Measurements from ENCODE around the gene LRRC73.
"Not testable (repeated sequence)": the region's sequence is repeated elsewhere in the genome, so short reads cannot be mapped to it uniquely, and the experiment has no call there.

The LRRC73 gene

DNA sequence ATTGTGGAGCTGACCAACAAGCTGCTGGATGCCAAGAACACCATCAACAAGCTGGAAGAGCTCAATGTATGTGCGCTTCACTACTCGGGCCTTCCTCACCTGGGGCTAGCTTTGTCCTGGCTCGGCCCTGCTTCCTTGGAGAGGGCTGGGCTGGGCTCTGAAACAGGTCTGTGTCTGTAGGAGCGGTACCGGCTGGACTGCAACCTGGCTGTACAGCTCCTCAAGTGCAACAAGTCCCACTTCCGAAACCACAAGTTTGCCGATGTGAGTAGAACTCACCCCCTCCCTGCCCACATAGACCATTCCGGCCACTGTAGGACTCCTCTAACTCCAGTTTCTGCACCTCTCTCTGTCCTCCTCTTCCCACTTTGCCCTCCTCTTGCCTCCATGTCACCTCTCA lies 6.7 kb downstream of the LRRC73 start:
- no peak overlapping the region for H3K4me3 ChIP-seq (ENCODE audit: low read length)
- DNase-seq (ENCODE audit: low read depth): no peak
- TF ChIP-seq CTCF (conservative IDR thresholded peaks at IDR 0.05; ENCODE audit: low read length): no peak

- TF ChIP-seq CTCF (conservative IDR thresholded peaks at IDR 0.05; ENCODE audit: low read length): no peak
- H3K4me3 ChIP-seq (ENCODE audit: low read length): no peak overlapping the region
- no peak for DNase-seq (ENCODE audit: low read depth)
Measured at GRCh38 chr6:43502666-43503065, 7.5 kb downstream of the LRRC73 start.

- TF ChIP-seq CTCF (conservative IDR thresholded peaks at IDR 0.05; ENCODE audit: low read length): no peak
- no peak for DNase-seq (ENCODE audit: low read depth)
- H3K4me3 ChIP-seq (ENCODE audit: low read length): no peak overlapping the region
Measured at GRCh38 chr6:43500921-43501320, 9.2 kb downstream of the LRRC73 start.

DNA sequence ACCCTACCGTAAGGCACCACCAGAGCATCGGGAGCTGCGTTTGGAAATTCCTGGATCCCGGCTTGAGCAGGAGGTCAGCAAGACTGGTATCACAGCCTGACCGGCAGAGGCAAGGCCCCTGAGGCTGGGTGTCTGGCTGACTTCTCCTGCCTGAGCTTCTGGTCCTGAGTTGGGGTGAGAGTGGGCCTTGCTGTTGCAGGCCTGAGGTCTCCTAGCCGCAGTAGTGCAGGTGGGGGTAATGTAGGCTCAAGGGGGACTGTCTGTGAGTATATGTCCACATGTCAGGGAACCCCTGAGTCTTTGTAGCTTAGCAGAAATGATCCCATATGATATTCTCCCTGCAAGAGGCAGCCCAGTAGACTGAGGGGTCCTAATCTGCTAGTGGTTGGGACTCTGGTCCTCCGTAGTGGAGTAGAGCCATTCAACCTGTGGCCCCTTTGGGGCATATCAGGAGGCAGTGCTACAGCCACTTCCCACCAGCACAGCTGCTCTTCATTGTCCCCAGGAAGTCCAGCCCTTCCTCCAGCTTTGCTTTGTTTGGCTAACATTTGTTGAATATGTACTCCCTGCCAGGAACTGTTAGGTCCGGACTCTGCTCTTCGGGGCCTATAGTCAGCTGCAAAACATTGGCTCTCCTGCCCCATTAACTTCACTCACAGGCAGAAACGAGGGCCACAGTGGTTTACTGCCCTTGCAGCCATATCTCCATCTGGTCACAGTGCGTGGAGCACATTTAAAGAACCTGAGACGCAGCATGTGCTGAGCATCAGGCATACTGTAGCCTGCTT lies 10.9 kb downstream of the LRRC73 start:
- no peak for DNase-seq (ENCODE audit: low read depth)
- H3K4me3 ChIP-seq (ENCODE audit: low read length): no peak overlapping the region
- no peak for TF ChIP-seq CTCF (conservative IDR thresholded peaks at IDR 0.05; ENCODE audit: low read length)

DNA sequence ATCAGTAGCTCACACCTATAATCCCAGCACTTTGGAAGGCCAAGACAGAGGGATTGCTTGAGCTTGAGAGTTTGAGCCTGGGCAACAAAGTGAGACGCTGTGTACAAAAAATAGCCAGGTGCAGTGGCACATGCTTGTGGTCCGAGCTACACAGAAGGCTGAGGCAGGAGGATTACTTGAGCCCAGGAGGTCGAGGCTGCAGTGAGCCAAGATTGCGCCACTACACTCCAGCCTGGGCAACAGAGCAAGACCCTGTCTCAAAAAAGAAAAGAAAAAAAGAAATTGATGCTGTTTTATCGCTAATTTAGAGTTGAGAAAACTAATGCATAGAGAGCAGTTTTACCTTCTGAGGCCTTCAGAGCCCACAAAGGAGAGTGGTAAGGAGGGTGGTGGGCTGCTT lies 11.9 kb downstream of the LRRC73 start:
- not testable (repeated sequence) for H3K4me3 ChIP-seq (ENCODE audit: low read length); DNase-seq (ENCODE audit: low read depth)

DNA sequence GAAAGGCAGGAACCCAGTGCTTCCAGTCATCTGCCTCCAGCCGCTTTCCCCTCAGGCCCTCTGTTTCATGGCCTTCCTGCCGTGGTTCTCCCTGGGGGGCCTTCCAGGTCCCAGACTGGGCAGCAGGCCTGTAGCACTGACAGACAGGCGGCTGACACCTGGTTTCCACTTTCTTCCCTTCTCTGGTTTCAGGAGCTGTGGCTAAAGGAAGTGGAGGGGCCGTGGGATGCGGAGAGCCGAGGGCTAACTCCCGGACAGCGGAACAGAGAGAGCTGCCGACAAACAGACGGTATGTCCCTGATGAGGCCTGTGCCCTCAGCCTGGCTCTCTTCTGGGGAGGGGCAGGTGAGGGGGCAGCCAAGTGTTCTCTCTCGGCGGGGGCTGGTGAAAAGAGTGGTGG lies 12.5 kb downstream of the LRRC73 start:
- no peak for DNase-seq (ENCODE audit: low read depth)
- H3K4me3 ChIP-seq (ENCODE audit: low read length): no peak overlapping the region
- no peak for TF ChIP-seq CTCF (conservative IDR thresholded peaks at IDR 0.05; ENCODE audit: low read length)

DNA sequence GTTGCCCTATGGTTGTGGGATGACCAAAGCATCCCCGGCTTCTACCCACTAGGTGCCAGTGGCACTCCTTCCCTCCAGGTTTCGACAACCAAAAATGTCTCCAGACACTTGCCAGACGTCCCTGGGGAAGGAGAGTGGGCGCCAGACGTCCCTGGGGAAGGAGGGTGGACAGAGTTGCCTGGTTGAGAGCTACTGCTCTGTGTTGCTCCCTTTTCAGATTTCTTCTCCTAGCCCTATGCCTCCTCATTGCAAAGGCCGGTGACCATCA lies 13.1 kb downstream of the LRRC73 start:
- H3K4me3 ChIP-seq (ENCODE audit: low read length): no peak overlapping the region
- no peak for DNase-seq (ENCODE audit: low read depth)
- no peak for TF ChIP-seq CTCF (conservative IDR thresholded peaks at IDR 0.05; ENCODE audit: low read length)

Data from AG10803 (cell line).